ENCODE data around the gene SCUBE1.

GRCh38 chr22:43256569-43256968, 86.6 kb downstream of the SCUBE1 start:
- no peak for TF ChIP-seq CTCF (IDR thresholded peaks at IDR 0.05; ENCODE audit: control extremely low read depth in 1 of 3, insufficient read depth in 1 of 3, low read depth in 1 of 3, low read length in 3 of 3)
- TF ChIP-seq HDAC2 (IDR thresholded peaks at IDR 0.05; ENCODE audit: borderline replicate concordance in 1 of 2, low read depth in 2 of 2, low read length in 2 of 2), result no peak
- TF ChIP-seq NANOG (IDR thresholded peaks at IDR 0.05; ENCODE audit: insufficient read depth, low read depth, low read length, poor library complexity, severe bottlenecking), result no peak
- TF ChIP-seq CHD1 (IDR thresholded peaks at IDR 0.05; ENCODE audit: low read depth, low read length), result no peak
- TF ChIP-seq ATF3 (IDR thresholded peaks at IDR 0.05; ENCODE audit: insufficient read depth, low read depth, low read length), result no peak
- TF ChIP-seq JUND (IDR thresholded peaks at IDR 0.05; ENCODE audit: low read length), result no peak
- TF ChIP-seq BRCA1 (IDR thresholded peaks at IDR 0.05; ENCODE audit: low read depth, low read length), result no peak
- TF ChIP-seq CREB1 (IDR thresholded peaks at IDR 0.05), result no peak
- no peak for TF ChIP-seq CHD2 (IDR thresholded peaks at IDR 0.05; ENCODE audit: low read length)
- TF ChIP-seq EZH2 (IDR thresholded peaks at IDR 0.05; ENCODE audit: low read depth, low read length, severe bottlenecking), result no peak
- no peak for TF ChIP-seq CEBPB (IDR thresholded peaks at IDR 0.05; ENCODE audit: low read depth, low read length)
- no peak for TF ChIP-seq YY1 (IDR thresholded peaks at IDR 0.05; ENCODE audit: low read depth, low read length)
- no peak for TF ChIP-seq CBX5 (IDR thresholded peaks at IDR 0.05; ENCODE audit: low read depth, low read length)
- TF ChIP-seq EP300 (IDR thresholded peaks at IDR 0.05; ENCODE audit: borderline replicate concordance in 1 of 2, low read depth in 2 of 2, low read length in 2 of 2), result no peak
